HepG2 (cell line): ENCODE measurements around the gene DDC. TPM values are rescaled to one million over a fixed set of nuclear protein-coding genes. Genes with fewer than 3 reads are reported as not detected.

Experiments used
- CEBPB ChIP-seq: IDR thresholded peaks from 2 replicates; pipeline ENCODE4 v1.6.1; 2011; ENCODE audit warnings: low read depth, low read length, improper control_type of control experiment, borderline replicate concordance
- CREM ChIP-seq, 2 experiments: sonication (generic) in 1 of 2; formaldehyde crosslinking in 1 of 2; IDR thresholded peaks; 2 replicates each; pipeline versions ENCODE4 v1.4.0 to v1.6.1; 2016 to 2020; ENCODE audit warnings: antibody characterized with exemption in 1 of 2, mild to moderate bottlenecking in 1 of 2, missing genetic modification reagents in 1 of 2
- FLYWCH1 ChIP-seq: sonication (generic); formaldehyde crosslinking; IDR thresholded peaks from 2 replicates; pipeline ENCODE4 v1.8.1; 2023; ENCODE audit warnings: mild to moderate bottlenecking, missing genetic modification reagents
- FOXP1 ChIP-seq, 2 experiments: fragments of 450-650 bp in 1 of 2; IDR thresholded peaks; 2 replicates each; pipeline ENCODE4 v1.6.1; 2017 to 2018; ENCODE audit warnings: antibody characterized with exemption in 1 of 2
- ISL2 ChIP-seq: sonication (generic); formaldehyde crosslinking; IDR thresholded peaks from 2 replicates; pipeline ENCODE4 v1.5.0; 2020; ENCODE audit warnings: missing genetic modification reagents
- JDP2 ChIP-seq: sonication (generic); formaldehyde crosslinking; IDR thresholded peaks from 2 replicates; pipeline ENCODE4 v1.8.1; 2022; ENCODE audit warnings: missing genetic modification reagents, borderline replicate concordance
- MED8 ChIP-seq: sonication (generic); formaldehyde crosslinking; IDR thresholded peaks from 2 replicates; pipeline ENCODE4 v1.8.1; 2023; ENCODE audit warnings: mild to moderate bottlenecking, missing genetic modification reagents; ENCODE audit not compliant: insufficient replicate concordance
- MNT ChIP-seq: fragments of 450-650 bp; IDR thresholded peaks from 2 replicates; pipeline ENCODE4 v1.6.1; 2016
- NCOA2 ChIP-seq: sonication (generic); formaldehyde crosslinking; IDR thresholded peaks from 2 replicates; pipeline ENCODE4 v1.8.0; 2022; ENCODE audit warnings: inconsistent platforms
- SALL1 ChIP-seq: sonication (generic); formaldehyde crosslinking; IDR thresholded peaks from 2 replicates; pipeline ENCODE4 v1.8.0; 2022; ENCODE audit warnings: mild to moderate bottlenecking, missing genetic modification reagents
- SMARCE1 ChIP-seq: fragments of 450-650 bp; IDR thresholded peaks from 2 replicates; pipeline ENCODE4 v1.6.1; 2017; ENCODE audit warnings: borderline replicate concordance
- SPEN ChIP-seq: sonication (generic); formaldehyde crosslinking; IDR thresholded peaks from 2 replicates; pipeline ENCODE4 v1.5.1; 2020; ENCODE audit warnings: low read depth, mild to moderate bottlenecking, missing genetic modification reagents
- TEAD3 ChIP-seq: optimal IDR thresholded peaks from 2 replicates; pipeline ENCODE3; 2016; ENCODE audit warnings: borderline replicate concordance
- TRAFD1 ChIP-seq: sonication (generic); formaldehyde crosslinking; IDR thresholded peaks from 2 replicates; pipeline ENCODE4 v1.5.1; 2020; ENCODE audit warnings: missing genetic modification reagents, mild to moderate bottlenecking, borderline replicate concordance
- ZFP91 ChIP-seq: sonication (generic); formaldehyde crosslinking; IDR thresholded peaks from 2 replicates; pipeline ENCODE4 v1.9.0; 2022; ENCODE audit warnings: missing genetic modification reagents, mild to moderate bottlenecking, borderline replicate concordance
- ZNF207 ChIP-seq: fragments of 450-650 bp; IDR thresholded peaks from 2 replicates; pipeline ENCODE4 v1.6.1; 2016; ENCODE audit warnings: antibody characterized with exemption, borderline replicate concordance
- ZNF232 ChIP-seq: sonication (generic); formaldehyde crosslinking; IDR thresholded peaks from 2 replicates; pipeline ENCODE4 v1.4.0; 2020; ENCODE audit warnings: missing genetic modification reagents, borderline replicate concordance
- ZNF256 ChIP-seq: sonication (generic); formaldehyde crosslinking; conservative IDR thresholded peaks from 2 replicates; pipeline ENCODE4 v1.4.0; 2020; ENCODE audit warnings: missing genetic modification reagents
- ZNF264 ChIP-seq: sonication (generic); formaldehyde crosslinking; IDR thresholded peaks from 2 replicates; pipeline ENCODE4 v1.4.0; 2020; ENCODE audit warnings: missing genetic modification reagents
- ZNF574 ChIP-seq: sonication (generic); formaldehyde crosslinking; IDR thresholded peaks from 2 replicates; pipeline ENCODE4 v1.4.0; 2020; ENCODE audit warnings: missing genetic modification reagents
- polyA plus RNA-seq, 8 experiments: library from polyadenylated mRNA; depleted of rRNA in 3 of 8; stranded (reverse) in 7 of 8; unstranded in 1 of 8; fragments of >200 nt; fragmentation: Illumina TruSeq in 4 of 8; extraction: Trizol in 4 of 8; gene quantifications; 2 replicates each; pipeline versions ENCODE4 v1.2.1 to v1.2.3, GENCODE V29; 2011 to 2016; ENCODE audit warnings: low read depth in 4 of 8, missing spikeins in 1 of 8, mixed read lengths in 1 of 8; ENCODE audit not compliant: insufficient read depth in 1 of 8
- total RNA-seq, 5 experiments: library from RNA; depleted of rRNA; stranded (reverse); fragments of >200 nt; fragmentation: Illumina TruSeq; extraction: Trizol; gene quantifications; 2 replicates each; pipeline ENCODE4 v1.2.3, GENCODE V29; 2016; ENCODE audit warnings: low read depth in 1 of 5

DDC gene
- total and polyA plus RNA-seq, 2 of the 13 experiments (the other 11 are each of a cell fraction or from before 2014, with no cell fraction given), result 11.7 to 93.3 TPM

GRCh38 chr7:50528266-50529092 lies 36.7 kb downstream of the DDC start (continued):
- no peak for TF ChIP-seq FLYWCH1 (CRISPR knock-in tag)
- peak; percentile 39; the same call in 1 of the 2 replicates for TF ChIP-seq ZFP91 (CRISPR knock-in tag)
- no peak for TF ChIP-seq MNT
- TF ChIP-seq ZNF264 (CRISPR knock-in tag), result no peak
- TF ChIP-seq MED8, result no peak
- peak; percentile 23; the same call in 1 of the 2 replicates for TF ChIP-seq ISL2 (CRISPR knock-in tag)
- no peak for TF ChIP-seq FOXP1 (IDR thresholded peaks at IDR 0.05)
- 0 out of 2 replicates have a peak, but pooled peaks have one; percentile 27 for TF ChIP-seq FOXP1 (CRISPR knock-in tag; IDR thresholded peaks at IDR 0.05)
- 0 out of 2 replicates have a peak, but pooled peaks have one; percentile 46 for TF ChIP-seq ZNF574 (CRISPR knock-in tag)
- no peak for TF ChIP-seq SMARCE1
- no peak for TF ChIP-seq JDP2
- TF ChIP-seq ZNF232, result 0 out of 2 replicates have a peak, but pooled peaks have one; percentile 2
- peak; percentile 40; the same call in 1 of the 2 replicates for TF ChIP-seq SALL1 (CRISPR knock-in tag)
- TF ChIP-seq ZNF207, result no peak
- TF ChIP-seq CEBPB, result no peak
- TF ChIP-seq ZNF256 (CRISPR knock-in tag), result no peak
- TF ChIP-seq TEAD3 (CRISPR knock-in tag), result peak; percentile 3
- no peak for TF ChIP-seq TRAFD1 (CRISPR knock-in tag)
- TF ChIP-seq NCOA2 (CRISPR knock-in tag), result no peak; the same call in 1 of the 2 replicates
- peak; percentile 52; the same call in 1 of the 2 replicates for TF ChIP-seq CREM (IDR thresholded peaks at IDR 0.05)
- no peak for TF ChIP-seq CREM (CRISPR knock-in tag; IDR thresholded peaks at IDR 0.05)
- TF ChIP-seq SPEN (CRISPR knock-in tag), result 0 out of 2 replicates have a peak, but pooled peaks have one; percentile 23
